Effector memory CD8-positive, alpha-beta T cell (primary cell): ENCODE data around the gene SERGEF.

Experiments used
- ATAC-seq: fragments of 150-1000 bp; cut with Tn5 transposase; replicated peaks from 2 replicates; pipeline ENCODE4 v1.10.0; 2021; ENCODE audit warnings: mild to moderate bottlenecking, moderate library complexity
- DNase-seq, 3 experiments: peaks; one replicate each; pipeline ENCODE4 v3.0.0; 2021
- H3K27ac Mint-ChIP-seq, 2 donors: one replicate each; pipeline ENCODE4 v1.8.0; 2022; ENCODE audit warnings: mild to moderate bottlenecking in 2 of 2, mixed read lengths in 2 of 2, moderate library complexity in 2 of 2
- H3K27me3 Mint-ChIP-seq, 2 donors: one replicate each; pipeline ENCODE4 v1.8.0; 2022; ENCODE audit warnings: mixed read lengths in 2 of 2
- H3K36me3 Mint-ChIP-seq: one replicate; pipeline ENCODE4 v1.8.0; 2022; ENCODE audit warnings: mild to moderate bottlenecking, moderate library complexity, mixed read lengths; ENCODE audit not compliant: insufficient read depth
- H3K4me1 Mint-ChIP-seq, 2 donors: one replicate each; pipeline ENCODE4 v1.8.0; 2022; ENCODE audit warnings: low read depth in 2 of 2, mixed read lengths in 2 of 2
- H3K4me3 Mint-ChIP-seq, 2 donors: one replicate each; pipeline ENCODE4 v1.8.0; 2022; ENCODE audit warnings: mild to moderate bottlenecking in 2 of 2, mixed read lengths in 2 of 2, moderate library complexity in 2 of 2
- H3K9me3 Mint-ChIP-seq, 2 donors: one replicate each; pipeline ENCODE4 v1.8.0; 2022; ENCODE audit warnings: mixed read lengths in 2 of 2

The SERGEF gene

GRCh38 chr11:17816232-17816931 lies 196.5 kb downstream of the SERGEF start:
- no peak overlapping the region for H3K4me3 Mint-ChIP-seq
- H3K9me3 Mint-ChIP-seq = no peaks in the 10 kb centered on the region
- no peaks in the 10 kb centered on the region for H3K27me3 Mint-ChIP-seq
- ATAC-seq (no peak), DNase-seq (no peak)
- peaks cover 9% of the 10 kb centered on the region for H3K36me3 Mint-ChIP-seq
- no peak overlapping the region for H3K27ac Mint-ChIP-seq
- peaks cover 4% of the 10 kb centered on the region in 2 donors for H3K4me1 Mint-ChIP-seq

GRCh38 chr11:17814546-17814945 lies 198.3 kb downstream of the SERGEF start:
- peaks cover 5 to 7% of the 10 kb centered on the region in 2 donors for H3K4me1 Mint-ChIP-seq
- no peaks in the 10 kb centered on the region for H3K9me3 Mint-ChIP-seq

GRCh38 chr11:17813391-17814059 lies 199.3 kb downstream of the SERGEF start:
- DNase-seq = no peak
- H3K36me3 Mint-ChIP-seq = peaks cover 9% of the 10 kb centered on the region
- no peak overlapping the region for H3K4me3 Mint-ChIP-seq
- ATAC-seq = no peak
- no peak overlapping the region for H3K27ac Mint-ChIP-seq
- peaks cover 4% of the 10 kb centered on the region in 2 donors for H3K4me1 Mint-ChIP-seq
- H3K27me3 Mint-ChIP-seq = no peaks in the 10 kb centered on the region
- H3K9me3 Mint-ChIP-seq = peaks cover 0 to 1% of the 10 kb centered on the region in 2 donors

More at GRCh38 chr11:17814546-17814945, 198.3 kb downstream of the SERGEF start:
- Mint-ChIP-seq H3K4me3 (no peak overlapping the region), H3K27me3 (no peaks in the 10 kb centered on the region), H3K27ac (no peak overlapping the region), H3K36me3 (peaks cover 9% of the 10 kb centered on the region)
- no peak for ATAC-seq
- no peak for DNase-seq

- no peak for ATAC-seq
- Mint-ChIP-seq H3K27ac (no peak overlapping the region), H3K9me3 (peaks cover 0 to 1% of the 10 kb centered on the region in 2 donors), H3K36me3 (peaks cover 9% of the 10 kb centered on the region), H3K4me1 (peaks cover 3 to 4% of the 10 kb centered on the region in 2 donors), H3K4me3 (no peak overlapping the region), H3K27me3 (no peaks in the 10 kb centered on the region)
- DNase-seq = no peak
Observed at GRCh38 chr11:17812865-17813187, 200.0 kb downstream of the SERGEF start.

GRCh38 chr11:17812091-17812864 lies 200.6 kb downstream of the SERGEF start:
- DNase-seq (no peak), ATAC-seq (no peak)
- Mint-ChIP-seq H3K27me3 (no peaks in the 10 kb centered on the region), H3K4me1 (peaks cover 3 to 5% of the 10 kb centered on the region in 2 donors), H3K36me3 (peaks cover 9% of the 10 kb centered on the region), H3K9me3 (peaks cover 0 to 1% of the 10 kb centered on the region in 2 donors), H3K4me3 (no peak overlapping the region), H3K27ac (no peak overlapping the region)

- peaks cover 3 to 9% of the 10 kb centered on the region in 2 donors for H3K4me1 Mint-ChIP-seq
- ATAC-seq (no peak), DNase-seq (no peak)
- H3K4me3 Mint-ChIP-seq = no peak overlapping the region
- peaks cover 9% of the 10 kb centered on the region for H3K36me3 Mint-ChIP-seq
- no peaks in the 10 kb centered on the region for H3K27me3 Mint-ChIP-seq
- H3K9me3 Mint-ChIP-seq = peaks cover 0 to 1% of the 10 kb centered on the region in 2 donors
- no peak overlapping the region for H3K27ac Mint-ChIP-seq
Observed at GRCh38 chr11:17811352-17811751, 201.5 kb downstream of the SERGEF start.

GRCh38 chr11:17810746-17811145 lies 202.1 kb downstream of the SERGEF start:
- ATAC-seq = no peak
- H3K27ac Mint-ChIP-seq = no peak overlapping the region

GRCh38 chr11:17810041-17810440 lies 202.8 kb downstream of the SERGEF start:
- H3K36me3 Mint-ChIP-seq = peaks cover 9% of the 10 kb centered on the region
- no peak overlapping the region for H3K27ac Mint-ChIP-seq
- DNase-seq = no peak
- no peaks in the 10 kb centered on the region for H3K27me3 Mint-ChIP-seq
- peaks cover 3 to 9% of the 10 kb centered on the region in 2 donors for H3K4me1 Mint-ChIP-seq
- ATAC-seq = no peak
- no peak overlapping the region for H3K4me3 Mint-ChIP-seq
- H3K9me3 Mint-ChIP-seq = peaks cover 0 to 1% of the 10 kb centered on the region in 2 donors

More at GRCh38 chr11:17810746-17811145, 202.1 kb downstream of the SERGEF start:
- DNase-seq = no peak
- peaks cover 0 to 1% of the 10 kb centered on the region in 2 donors for H3K9me3 Mint-ChIP-seq
- no peak overlapping the region for H3K4me3 Mint-ChIP-seq
- peaks cover 9% of the 10 kb centered on the region for H3K36me3 Mint-ChIP-seq
- H3K27me3 Mint-ChIP-seq = no peaks in the 10 kb centered on the region
- peaks cover 3 to 9% of the 10 kb centered on the region in 2 donors for H3K4me1 Mint-ChIP-seq

GRCh38 chr11:17807034-17807433 lies 205.8 kb downstream of the SERGEF start:
- H3K4me3 Mint-ChIP-seq = no peak overlapping the region
- ATAC-seq (no peak), DNase-seq (no peak)
- peaks cover 0 to 1% of the 10 kb centered on the region in 2 donors for H3K9me3 Mint-ChIP-seq
- H3K27me3 Mint-ChIP-seq = no peaks in the 10 kb centered on the region
- H3K4me1 Mint-ChIP-seq = peaks cover 6 to 14% of the 10 kb centered on the region in 2 donors
- H3K27ac Mint-ChIP-seq = no peak overlapping the region
- H3K36me3 Mint-ChIP-seq = peaks cover 4% of the 10 kb centered on the region

- Mint-ChIP-seq H3K36me3 (no peaks in the 10 kb centered on the region), H3K4me3 (no peak overlapping the region), H3K27me3 (no peaks in the 10 kb centered on the region), H3K4me1 (peaks cover 6 to 14% of the 10 kb centered on the region in 2 donors), H3K27ac (no peak overlapping the region), H3K9me3 (peaks cover 0 to 1% of the 10 kb centered on the region in 2 donors)
- ATAC-seq = no peak
- no peak for DNase-seq
Observed at GRCh38 chr11:17805873-17806272, 207.0 kb downstream of the SERGEF start.

GRCh38 chr11:17805043-17805442 lies 207.8 kb downstream of the SERGEF start:
- Mint-ChIP-seq H3K36me3 (no peaks in the 10 kb centered on the region), H3K27ac (no peak overlapping the region), H3K27me3 (no peaks in the 10 kb centered on the region), H3K4me1 (peaks cover 4 to 14% of the 10 kb centered on the region in 2 donors), H3K9me3 (peaks cover 0 to 1% of the 10 kb centered on the region in 2 donors), H3K4me3 (no peak overlapping the region)
- DNase-seq (no peak), ATAC-seq (no peak)

GRCh38 chr11:17803754-17804334 lies 209.0 kb downstream of the SERGEF start:
- Mint-ChIP-seq H3K4me3 (no peak overlapping the region), H3K36me3 (peaks cover 2% of the 10 kb centered on the region), H3K27ac (no peak overlapping the region), H3K27me3 (no peaks in the 10 kb centered on the region), H3K9me3 (peaks cover 0 to under 1% of the 10 kb centered on the region in 2 donors), H3K4me1 (peaks cover 3 to 10% of the 10 kb centered on the region in 2 donors)
- DNase-seq (no peak), ATAC-seq (no peak)

GRCh38 chr11:17802491-17802890 lies 210.4 kb downstream of the SERGEF start:
- Mint-ChIP-seq H3K4me1 (peaks cover 3 to 13% of the 10 kb centered on the region in 2 donors), H3K4me3 (no peak overlapping the region), H3K27ac (no peak overlapping the region), H3K36me3 (peaks cover 3% of the 10 kb centered on the region), H3K27me3 (no peaks in the 10 kb centered on the region), H3K9me3 (no peaks in the 10 kb centered on the region)
- no peak for ATAC-seq
- no peak for DNase-seq
